Naive B cell (primary cell): Measurements from ENCODE around the gene ETS1. TPM values are rescaled to one million over a fixed set of nuclear protein-coding genes. Genes with fewer than 3 reads are reported as not detected.

Source experiments
- ATAC-seq, 2 donors: fragments of 150-1000 bp; cut with Tn5 transposase; 2 replicates each; pipeline ENCODE4 v1.10.0; 2021; ENCODE audit warnings: low read depth in 2 of 2, mild to moderate bottlenecking in 2 of 2, moderate library complexity in 2 of 2
- DNase-seq: peaks from one replicate; pipeline ENCODE4 v3.0.0; 2022
- H3K27ac Mint-ChIP-seq, 6 donors: one replicate each; pipeline ENCODE4 v1.8.0; 2020 to 2022; ENCODE audit warnings: mild to moderate bottlenecking in 6 of 6, mixed read lengths in 6 of 6, moderate library complexity in 5 of 6, inconsistent platforms in 2 of 6
- H3K27me3 Mint-ChIP-seq, 3 donors: one replicate each; pipeline ENCODE4 v1.8.0; 2021 to 2022; ENCODE audit warnings: mixed read lengths in 3 of 3, mild to moderate bottlenecking in 1 of 3
- H3K36me3 Mint-ChIP-seq, 2 donors: one replicate each; pipeline ENCODE4 v1.8.0; 2020 to 2022; ENCODE audit warnings: mixed read lengths in 2 of 2, inconsistent platforms in 1 of 2, mild to moderate bottlenecking in 1 of 2
- H3K4me1 Mint-ChIP-seq, 3 donors: one replicate each; pipeline ENCODE4 v1.8.0; 2020 to 2022; ENCODE audit warnings: mixed read lengths in 3 of 3, inconsistent platforms in 1 of 3, mild to moderate bottlenecking in 1 of 3, moderate library complexity in 1 of 3
- H3K4me3 Mint-ChIP-seq, 8 donors: one replicate each; pipeline ENCODE4 v1.8.0; 2020 to 2022; ENCODE audit warnings: mild to moderate bottlenecking in 8 of 8, mixed read lengths in 8 of 8, moderate library complexity in 8 of 8, inconsistent platforms in 2 of 8
- H3K9me3 Mint-ChIP-seq, 7 donors: one replicate each; pipeline ENCODE4 v1.8.0; 2020 to 2022; ENCODE audit warnings: mixed read lengths in 7 of 7, mild to moderate bottlenecking in 5 of 7, inconsistent platforms in 2 of 7, moderate library complexity in 1 of 7
- polyA plus RNA-seq, 6 donors: library from polyadenylated mRNA; unstranded; fragments of 300-500 nt; fragmentation: Illumina TruSeq; gene quantifications; one replicate each; pipeline ENCODE4 v1.2.3, GENCODE V29; 2021; ENCODE audit warnings: low read depth in 6 of 6

Gene ETS1, protein sequence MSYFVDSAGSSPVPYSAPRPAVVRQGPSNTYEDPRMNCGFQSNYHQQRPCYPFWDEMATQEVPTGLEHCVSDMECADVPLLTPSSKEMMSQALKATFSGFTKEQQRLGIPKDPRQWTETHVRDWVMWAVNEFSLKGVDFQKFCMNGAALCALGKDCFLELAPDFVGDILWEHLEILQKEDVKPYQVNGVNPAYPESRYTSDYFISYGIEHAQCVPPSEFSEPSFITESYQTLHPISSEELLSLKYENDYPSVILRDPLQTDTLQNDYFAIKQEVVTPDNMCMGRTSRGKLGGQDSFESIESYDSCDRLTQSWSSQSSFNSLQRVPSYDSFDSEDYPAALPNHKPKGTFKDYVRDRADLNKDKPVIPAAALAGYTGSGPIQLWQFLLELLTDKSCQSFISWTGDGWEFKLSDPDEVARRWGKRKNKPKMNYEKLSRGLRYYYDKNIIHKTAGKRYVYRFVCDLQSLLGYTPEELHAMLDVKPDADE
- 100 to 1,000 TPM; 205 to 278 (median 247) TPM for polyA plus RNA-seq

DNA sequence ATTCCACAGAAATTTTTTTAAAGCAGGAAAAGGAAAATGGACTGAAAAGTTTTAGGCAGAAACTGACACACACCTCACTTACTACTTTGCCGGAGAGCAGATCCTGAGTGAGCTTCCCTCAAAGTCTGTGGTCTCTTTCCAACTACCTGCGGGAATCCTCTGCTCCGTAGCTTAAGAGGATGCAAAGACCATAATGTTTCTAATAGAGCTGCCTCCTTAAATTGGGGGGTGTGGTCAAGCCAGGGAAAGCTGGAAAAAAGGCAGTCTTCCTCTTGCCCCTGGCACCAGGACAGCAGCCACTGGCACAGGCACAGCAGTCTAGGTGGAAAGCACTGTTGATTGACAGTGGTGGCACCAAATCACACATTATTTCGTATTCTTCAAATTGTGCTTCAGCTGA, at the start of gene ETS1:
Gene ETS1 (minus strand): TSS at position 144 of the 400 bp plus-strand sequence. CDS start 14,428 bp downstream, outside the sequence.
- Mint-ChIP-seq H3K36me3 (no peaks in the 10 kb centered on the region), H3K4me3 (no peak within 1 kb of the TSS), H3K9me3 (peaks cover 0 to 4% (median 0%) of the 10 kb centered on the region in 7 donors), H3K4me1 (peaks cover 32 to 48% (median 35%) of the 10 kb centered on the region in 3 donors), H3K27me3 (no peaks in the 10 kb centered on the region), H3K27ac (no peak within 1 kb of the TSS)
- ATAC-seq (no peak), DNase-seq (no peak)

DNA sequence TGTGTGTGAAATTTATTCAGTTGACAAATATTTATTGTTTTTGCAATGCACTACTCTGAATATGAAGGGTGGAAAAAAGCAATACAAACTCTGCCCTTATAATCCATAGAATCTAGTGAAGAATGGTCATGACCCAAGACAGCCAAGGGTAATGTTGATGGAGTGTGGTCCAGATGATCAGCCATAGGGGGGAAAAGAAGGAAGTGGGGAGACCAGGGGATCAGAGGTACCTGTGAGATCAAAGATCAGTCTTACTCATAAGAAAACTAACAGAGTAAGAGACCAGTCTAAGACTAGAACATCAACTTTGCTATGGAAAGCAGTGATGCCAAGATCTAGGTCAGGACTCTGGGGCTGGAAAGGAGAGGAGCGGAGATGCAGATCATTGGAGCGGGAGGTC, 47.0 kb upstream of the ETS1 start:
- ATAC-seq = no peak
- Mint-ChIP-seq H3K27me3 (no peaks in the 10 kb centered on the region), H3K4me1 (peaks cover 25 to 35% (median 32%) of the 10 kb centered on the region in 3 donors), H3K36me3 (no peaks in the 10 kb centered on the region), H3K4me3 (no peak overlapping the region), H3K27ac (peak overlapping the region in 1 of 6 donors; percentile 1), H3K9me3 (peaks cover 0 to 4% (median 0%) of the 10 kb centered on the region in 7 donors)
- DNase-seq = no peak

DNA sequence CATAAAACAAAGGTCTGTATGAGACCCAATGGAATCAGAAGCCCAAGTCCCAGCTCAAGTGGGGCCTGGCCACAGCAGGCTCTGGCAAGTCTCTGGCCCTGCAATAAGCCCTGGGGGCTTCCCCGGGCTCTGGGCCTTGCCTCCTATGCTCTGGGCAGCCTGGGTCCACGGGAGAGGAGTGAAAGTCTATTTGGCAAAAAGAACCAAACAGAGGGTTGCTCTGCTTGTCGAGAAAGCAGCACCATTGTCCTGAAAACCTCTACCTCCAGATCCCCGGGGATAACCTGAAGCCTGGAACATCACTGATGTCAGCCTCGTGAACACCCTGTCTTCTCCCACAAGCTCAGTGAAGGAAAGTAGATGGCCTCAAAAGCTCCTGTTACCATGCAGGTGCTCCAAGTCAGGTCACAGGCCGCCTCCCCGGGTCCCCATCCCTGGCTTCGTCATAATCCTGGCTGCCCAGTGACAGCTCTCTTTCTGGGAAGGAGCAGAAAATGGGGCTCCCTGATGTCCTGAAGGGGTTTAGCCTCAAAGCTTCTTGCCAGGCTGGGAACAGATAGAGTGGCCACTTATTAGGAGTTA, 46.1 kb upstream of the ETS1 start:
- Mint-ChIP-seq H3K9me3 (peaks cover 0 to 4% (median 0%) of the 10 kb centered on the region in 7 donors), H3K4me1 (peaks cover 33 to 44% (median 41%) of the 10 kb centered on the region in 3 donors), H3K27me3 (no peaks in the 10 kb centered on the region), H3K4me3 (no peak overlapping the region), H3K27ac (peak overlapping the region in 2 of 6 donors; percentile 57 to 64), H3K36me3 (no peaks in the 10 kb centered on the region)
- ATAC-seq = no peak
- no peak for DNase-seq

DNA sequence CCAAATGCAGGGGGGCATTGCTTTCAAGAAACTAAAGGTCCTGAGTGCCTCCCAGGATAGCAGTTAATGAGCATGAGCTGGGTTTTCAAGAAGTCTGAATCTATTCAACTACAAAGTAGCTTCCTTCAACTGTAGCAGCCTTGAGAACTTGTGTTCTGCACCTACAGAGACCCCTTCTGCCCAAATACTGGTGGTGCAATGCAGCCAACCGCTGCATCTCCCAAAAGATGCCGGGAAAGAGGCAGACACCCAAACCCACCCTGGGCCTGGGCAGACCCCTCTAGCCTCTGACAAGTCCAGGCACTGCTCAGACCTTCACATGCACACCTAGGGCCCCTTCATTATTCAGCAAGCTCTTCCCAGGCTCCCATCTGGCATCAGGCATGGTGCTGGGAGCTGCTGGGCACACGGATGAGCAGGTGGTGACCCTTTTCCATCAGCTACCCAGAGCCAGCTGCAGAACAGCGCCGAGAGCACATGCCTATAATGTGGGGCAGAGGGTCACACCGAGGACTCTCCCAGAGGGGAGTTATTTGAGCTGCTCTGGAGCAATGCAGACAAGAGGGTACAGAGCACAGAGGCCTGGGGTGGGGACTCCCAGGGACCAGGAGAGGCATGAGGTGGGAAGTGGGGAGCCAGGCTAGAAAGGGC, 44.9 kb upstream of the ETS1 start:
- no peaks in the 10 kb centered on the region for H3K27me3 Mint-ChIP-seq
- H3K4me1 Mint-ChIP-seq = peaks cover 45 to 57% (median 52%) of the 10 kb centered on the region in 3 donors
- peak; percentile 34 to 42 for ATAC-seq
- H3K27ac Mint-ChIP-seq = peak overlapping the region in 4 of 6 donors; percentile 67 to 97 (median 74)
- H3K9me3 Mint-ChIP-seq = no peaks in the 10 kb centered on the region
- H3K36me3 Mint-ChIP-seq = no peaks in the 10 kb centered on the region
- DNase-seq = peak; percentile 51
- H3K4me3 Mint-ChIP-seq = peak overlapping the region in 2 of 8 donors; percentile 12 to 55

- Mint-ChIP-seq H3K27ac (peak overlapping the region; percentile 76 to 97 (median 96)), H3K4me3 (peak overlapping the region; percentile 11 to 80 (median 59)), H3K36me3 (no peaks in the 10 kb centered on the region), H3K27me3 (no peaks in the 10 kb centered on the region), H3K9me3 (peaks cover 0 to 5% (median 0%) of the 10 kb centered on the region in 7 donors), H3K4me1 (peaks cover 60 to 73% (median 68%) of the 10 kb centered on the region in 3 donors)
- peak; percentile 93 for DNase-seq
- peak; percentile 87 to 95 for ATAC-seq
Observed at GRCh38 chr11:128630367-128631230, 43.2 kb upstream of the ETS1 start.

- Mint-ChIP-seq H3K27me3 (no peaks in the 10 kb centered on the region), H3K9me3 (peaks cover 0 to 5% (median 0%) of the 10 kb centered on the region in 7 donors), H3K4me1 (peaks cover 70 to 81% (median 78%) of the 10 kb centered on the region in 3 donors), H3K27ac (peak overlapping the region; percentile 76 to 97 (median 96)), H3K4me3 (peak overlapping the region in 7 of 8 donors; percentile 30 to 80 (median 58)), H3K36me3 (no peaks in the 10 kb centered on the region)
- ATAC-seq (no peak), DNase-seq (no peak)
Observed at GRCh38 chr11:128629516-128630106, 42.3 kb upstream of the ETS1 start.

DNA sequence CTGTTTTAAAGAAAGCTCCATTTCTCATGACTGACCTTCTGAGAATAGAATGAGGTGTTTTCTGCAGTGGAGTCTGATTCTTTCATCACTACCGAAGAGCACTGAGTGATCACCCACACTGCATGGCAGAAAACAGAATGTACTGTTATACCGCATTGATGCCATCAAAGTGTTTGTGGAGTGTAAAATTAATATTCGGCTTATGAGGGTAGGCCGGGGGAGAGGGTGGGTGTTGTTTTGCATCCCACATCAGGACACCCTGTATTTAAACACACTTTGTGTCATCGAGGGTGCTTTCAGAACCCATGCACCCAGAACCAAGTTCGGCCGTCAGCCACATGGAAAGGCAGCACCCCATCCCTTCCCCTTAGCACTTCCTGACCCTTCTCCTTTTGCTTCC, 41.3 kb upstream of the ETS1 start:
- Mint-ChIP-seq H3K36me3 (no peaks in the 10 kb centered on the region), H3K4me1 (peaks cover 78 to 87% (median 87%) of the 10 kb centered on the region in 3 donors), H3K27ac (peak overlapping the region; percentile 36 to 97 (median 95)), H3K9me3 (peaks cover 0 to 5% (median 0%) of the 10 kb centered on the region in 7 donors), H3K27me3 (no peaks in the 10 kb centered on the region), H3K4me3 (peak overlapping the region in 7 of 8 donors; percentile 44 to 77 (median 56))
- ATAC-seq (no peak), DNase-seq (no peak)

- Mint-ChIP-seq H3K27ac (peak overlapping the region in 5 of 6 donors; percentile 91 to 97 (median 95)), H3K4me1 (peaks cover 82 to 91% (median 91%) of the 10 kb centered on the region in 3 donors), H3K9me3 (peaks cover 0 to 5% (median 0%) of the 10 kb centered on the region in 7 donors), H3K4me3 (peak overlapping the region; percentile 16 to 77 (median 65)), H3K27me3 (no peaks in the 10 kb centered on the region), H3K36me3 (no peaks in the 10 kb centered on the region)
- ATAC-seq (no peak), DNase-seq (no peak)
Observed at GRCh38 chr11:128628325-128628673, 40.9 kb upstream of the ETS1 start.

DNA sequence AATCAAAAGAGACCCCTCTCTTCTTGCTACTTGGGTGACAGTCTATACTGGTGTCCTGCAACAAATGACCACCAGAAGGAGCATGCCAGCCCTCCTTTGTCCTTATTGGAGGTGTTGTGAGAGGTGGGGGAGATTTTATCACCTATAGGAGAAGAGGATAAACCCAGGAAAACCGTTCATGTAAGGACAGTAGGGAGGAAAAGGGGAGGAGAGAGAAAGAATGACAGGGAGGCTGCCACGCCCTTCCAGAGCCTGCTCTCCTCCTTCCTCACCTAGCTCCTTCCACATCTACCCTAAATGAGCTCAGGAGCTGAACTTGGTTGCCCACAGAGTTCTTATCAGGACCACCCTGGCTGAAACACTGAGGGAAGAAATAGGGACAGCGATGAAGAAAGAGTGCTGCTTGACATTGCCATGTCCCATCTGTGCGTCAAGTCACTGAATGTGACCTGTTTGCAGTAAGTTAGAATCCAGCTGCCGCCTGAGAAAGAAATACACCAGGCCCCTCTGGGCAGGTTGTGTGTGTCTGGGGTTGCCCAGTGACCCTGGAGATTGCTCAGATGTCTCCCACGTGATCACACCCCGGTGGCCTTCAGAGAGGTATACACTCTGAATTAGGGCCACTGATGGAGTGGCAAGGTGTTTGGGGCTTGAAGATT, 40.4 kb upstream of the ETS1 start:
- Mint-ChIP-seq H3K4me1 (peaks cover 85 to 96% (median 96%) of the 10 kb centered on the region in 3 donors), H3K4me3 (peak overlapping the region; percentile 17 to 77 (median 65)), H3K36me3 (no peaks in the 10 kb centered on the region), H3K27ac (peak overlapping the region; percentile 80 to 97 (median 94)), H3K9me3 (peaks cover 0 to 5% (median 0%) of the 10 kb centered on the region in 7 donors), H3K27me3 (no peaks in the 10 kb centered on the region)
- ATAC-seq (no peak), DNase-seq (no peak)

- ATAC-seq (no peak), DNase-seq (no peak)
- Mint-ChIP-seq H3K36me3 (no peaks in the 10 kb centered on the region), H3K4me1 (peaks cover 85 to 98% (median 97%) of the 10 kb centered on the region in 3 donors), H3K4me3 (peak overlapping the region in 7 of 8 donors; percentile 51 to 88 (median 75)), H3K9me3 (peaks cover 0 to 5% (median 0%) of the 10 kb centered on the region in 7 donors), H3K27me3 (no peaks in the 10 kb centered on the region), H3K27ac (peak overlapping the region; percentile 97 to 99 (median 98))
Observed at GRCh38 chr11:128626913-128627665, 39.7 kb upstream of the ETS1 start.

- peak overlapping the region; percentile 97 to 99 (median 98) for H3K27ac Mint-ChIP-seq
- peaks cover 88 to 98% (median 97%) of the 10 kb centered on the region in 3 donors for H3K4me1 Mint-ChIP-seq
- DNase-seq (no peak), ATAC-seq (no peak)
- no peaks in the 10 kb centered on the region for H3K27me3 Mint-ChIP-seq
- peak overlapping the region; percentile 9 to 89 (median 78) for H3K4me3 Mint-ChIP-seq
- peaks cover 0 to 5% (median 0%) of the 10 kb centered on the region in 7 donors for H3K9me3 Mint-ChIP-seq
- no peaks in the 10 kb centered on the region for H3K36me3 Mint-ChIP-seq
Observed at GRCh38 chr11:128625746-128626145, 38.4 kb upstream of the ETS1 start.
